NCI-H82 (cell line): Measurements from ENCODE around the gene PREX1.
"Not testable (repeated sequence)": the region's sequence is repeated elsewhere in the genome, so short reads cannot be mapped to it uniquely, and the experiment has no call there.

Source experiments
- DNase-seq: peaks from one replicate; lab custom pipeline; 2025; lab: John Stamatoyannopoulos, UW

Gene PREX1

DNA sequence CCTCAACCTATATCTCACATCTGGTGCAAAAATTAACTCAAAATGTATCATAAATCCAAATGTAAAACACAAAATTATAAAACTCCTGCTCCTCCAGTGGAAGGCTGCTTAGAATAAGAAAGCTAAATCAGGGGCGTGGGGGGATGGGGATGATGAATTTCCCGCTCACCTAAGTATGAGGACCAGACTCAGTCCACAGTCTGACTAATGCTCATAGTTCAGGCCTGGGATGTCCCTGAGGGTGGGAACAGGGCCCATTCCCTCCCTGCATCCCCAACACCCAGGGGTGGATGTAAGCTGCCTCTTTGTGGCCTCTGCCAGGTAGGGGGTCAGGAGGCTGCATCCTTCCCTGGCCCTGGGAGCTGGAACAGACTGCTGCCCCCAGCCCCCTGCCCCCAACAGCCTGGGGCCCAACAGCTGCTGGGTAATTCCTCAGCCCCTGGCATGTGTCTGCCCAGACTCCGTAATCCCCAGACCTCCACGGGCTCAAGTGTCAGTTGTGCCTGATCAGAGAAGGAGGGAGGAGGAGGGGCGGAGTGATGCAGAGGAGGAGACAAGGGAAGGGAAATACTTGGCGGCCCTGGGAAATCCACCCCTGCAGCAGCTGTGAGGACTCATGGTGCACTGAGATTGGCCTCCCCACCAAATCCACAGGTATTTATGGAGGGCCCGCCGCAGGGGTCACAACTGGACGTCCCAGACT is 224.5 kb downstream of the PREX1 start:
- DNase-seq, result peak; percentile 99

GRCh38 chr20:48601798-48602197 is 226.0 kb downstream of the PREX1 start:
- DNase-seq, result no peak

- peak; percentile 32 for DNase-seq
These were observed 227.3 kb downstream of the PREX1 start for GRCh38 chr20:48600470-48600945.

- no peak for DNase-seq
These were observed 227.9 kb downstream of the PREX1 start for GRCh38 chr20:48599748-48600469.

DNA sequence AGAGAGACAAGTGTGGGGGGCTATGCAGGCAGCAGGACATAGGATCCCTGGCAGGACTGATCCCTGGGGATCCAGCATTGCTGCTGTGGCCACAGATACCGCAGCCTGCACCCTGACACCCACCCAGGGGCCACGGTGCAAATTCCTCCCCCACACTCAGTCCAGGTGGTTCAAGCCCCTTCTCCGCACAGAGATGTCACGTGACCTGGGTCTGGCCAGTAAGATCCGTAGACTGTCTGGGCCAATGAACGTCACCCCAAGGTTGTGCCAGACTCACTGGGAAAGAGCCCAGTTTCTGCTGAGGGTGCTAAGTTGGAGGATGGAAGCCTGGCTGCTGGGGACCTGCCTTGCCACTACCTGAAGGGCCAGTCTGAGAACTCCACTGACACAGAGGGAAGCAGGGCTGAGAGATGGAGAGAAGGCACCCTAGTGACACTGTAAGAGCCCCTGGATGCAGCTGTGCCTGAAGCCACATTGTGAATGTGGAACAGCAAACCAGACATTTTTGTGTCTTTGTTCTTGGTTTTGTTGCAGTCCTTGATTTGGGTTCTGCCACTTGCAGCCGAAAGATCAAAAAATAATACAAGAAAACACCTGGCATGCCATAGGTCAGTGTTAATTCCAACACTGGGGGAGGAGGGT is 228.6 kb downstream of the PREX1 start:
- DNase-seq, result no peak

GRCh38 chr20:48598303-48598941 is 229.4 kb downstream of the PREX1 start:
- not testable (repeated sequence) for DNase-seq

DNA sequence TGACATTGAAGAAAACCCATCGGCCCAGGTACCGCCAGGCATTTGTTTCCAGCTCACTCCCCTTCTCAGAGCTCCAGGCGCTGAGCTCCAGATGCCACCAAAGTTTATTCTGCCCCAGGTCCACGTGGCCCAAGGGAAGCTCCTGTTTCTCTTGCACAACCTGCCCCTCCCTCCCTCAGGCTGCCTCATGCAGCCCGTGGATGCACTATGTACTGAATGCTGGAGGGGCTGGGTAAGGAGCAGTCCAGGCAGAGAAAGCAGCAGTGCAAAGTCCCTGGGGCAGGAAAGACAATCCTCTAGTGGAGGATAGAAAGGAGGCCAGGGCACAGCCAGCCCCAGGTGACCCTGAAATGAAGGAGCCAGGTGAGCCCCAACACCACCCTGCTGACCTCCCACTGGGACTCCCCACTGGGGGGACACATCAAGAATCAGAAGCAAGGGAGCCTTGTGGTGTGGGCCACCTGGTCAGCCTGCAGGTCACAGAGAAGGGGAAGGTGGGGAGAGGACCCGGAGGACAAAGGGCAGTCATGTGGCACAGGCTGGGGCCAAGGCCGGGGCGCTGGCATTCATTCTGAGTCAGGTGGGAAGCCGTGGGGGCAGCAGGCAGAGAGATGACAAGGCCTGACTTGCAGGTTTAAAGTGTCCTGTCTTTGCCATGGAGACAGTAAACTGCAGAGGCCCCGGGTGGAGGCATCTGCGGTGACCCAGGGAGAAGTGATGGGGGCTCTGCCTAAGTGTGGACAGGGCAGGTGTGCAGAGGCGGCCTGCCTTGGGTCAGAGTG is 230.1 kb downstream of the PREX1 start:
- peak; percentile 50 for DNase-seq

DNA sequence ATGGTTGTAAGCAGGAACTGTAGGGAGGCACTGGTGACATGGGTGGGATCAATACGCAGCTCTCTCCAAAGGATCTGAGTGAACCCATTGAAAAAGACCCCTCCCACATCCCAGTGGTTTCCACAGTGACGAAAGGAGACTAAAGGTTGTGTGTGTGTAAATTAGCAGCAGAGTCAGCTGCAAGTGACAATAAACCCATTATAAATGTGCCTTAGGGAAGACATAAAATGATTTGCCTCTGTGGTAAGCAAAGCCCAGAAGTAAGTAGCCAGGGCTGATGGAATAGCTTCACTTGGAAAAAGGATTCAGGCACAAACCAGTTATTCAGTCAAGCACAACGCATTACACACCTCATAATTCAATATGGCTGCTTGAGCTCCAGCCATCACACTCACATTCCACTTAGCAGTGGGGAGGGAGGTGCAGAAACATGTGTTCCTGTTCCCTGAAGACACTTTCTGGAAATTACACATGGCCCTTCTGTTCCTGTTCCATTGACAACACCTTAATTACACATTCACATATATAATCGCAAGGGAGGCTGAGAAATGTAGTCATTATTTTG is 231.4 kb downstream of the PREX1 start:
- no peak for DNase-seq

- DNase-seq, result peak; percentile 46
These were observed 232.1 kb downstream of the PREX1 start for GRCh38 chr20:48595495-48596333.

DNA sequence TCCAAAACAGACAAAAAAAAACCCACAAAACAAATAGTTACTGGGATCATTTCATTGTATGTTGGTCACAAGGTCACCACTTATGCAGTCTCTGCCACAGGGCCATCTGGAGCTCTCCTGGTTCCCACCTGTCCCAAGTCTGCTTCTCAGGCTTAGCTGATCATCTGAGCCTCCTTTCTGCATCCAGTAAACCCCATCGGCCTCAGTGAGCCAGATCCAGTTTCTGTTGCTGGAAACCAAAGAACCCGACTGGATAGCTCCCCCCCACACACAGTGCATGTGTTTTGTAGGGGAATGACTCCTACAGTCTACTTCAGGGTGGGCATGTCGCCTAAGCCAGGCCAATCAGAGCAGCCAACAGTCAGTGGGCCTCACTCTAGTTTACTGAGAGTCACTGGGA is 233.3 kb downstream of the PREX1 start:
- DNase-seq, result peak; percentile 55

- DNase-seq, result no peak
These were observed 235.5 kb downstream of the PREX1 start for GRCh38 chr20:48592107-48592940.

DNA sequence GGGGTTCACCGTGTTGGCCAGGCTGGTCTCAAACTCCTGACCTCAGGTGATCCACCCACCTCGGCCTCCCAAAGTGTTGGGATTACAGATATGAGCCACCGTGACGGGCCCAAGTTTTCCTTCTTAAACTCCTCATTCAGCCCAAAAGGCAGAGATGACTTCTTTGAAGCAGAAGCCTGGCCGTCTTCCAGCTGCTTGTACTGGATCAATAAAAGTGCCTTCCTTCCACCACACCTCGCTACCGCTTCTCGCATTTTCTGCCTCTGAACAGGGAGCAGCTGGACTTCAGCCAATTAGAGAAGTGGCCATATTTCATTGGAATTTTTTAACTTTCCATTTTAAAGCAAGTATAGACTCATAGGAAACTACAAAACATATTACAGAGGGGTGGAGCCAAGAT is 241.1 kb downstream of the PREX1 start:
- DNase-seq, result no peak

DNA sequence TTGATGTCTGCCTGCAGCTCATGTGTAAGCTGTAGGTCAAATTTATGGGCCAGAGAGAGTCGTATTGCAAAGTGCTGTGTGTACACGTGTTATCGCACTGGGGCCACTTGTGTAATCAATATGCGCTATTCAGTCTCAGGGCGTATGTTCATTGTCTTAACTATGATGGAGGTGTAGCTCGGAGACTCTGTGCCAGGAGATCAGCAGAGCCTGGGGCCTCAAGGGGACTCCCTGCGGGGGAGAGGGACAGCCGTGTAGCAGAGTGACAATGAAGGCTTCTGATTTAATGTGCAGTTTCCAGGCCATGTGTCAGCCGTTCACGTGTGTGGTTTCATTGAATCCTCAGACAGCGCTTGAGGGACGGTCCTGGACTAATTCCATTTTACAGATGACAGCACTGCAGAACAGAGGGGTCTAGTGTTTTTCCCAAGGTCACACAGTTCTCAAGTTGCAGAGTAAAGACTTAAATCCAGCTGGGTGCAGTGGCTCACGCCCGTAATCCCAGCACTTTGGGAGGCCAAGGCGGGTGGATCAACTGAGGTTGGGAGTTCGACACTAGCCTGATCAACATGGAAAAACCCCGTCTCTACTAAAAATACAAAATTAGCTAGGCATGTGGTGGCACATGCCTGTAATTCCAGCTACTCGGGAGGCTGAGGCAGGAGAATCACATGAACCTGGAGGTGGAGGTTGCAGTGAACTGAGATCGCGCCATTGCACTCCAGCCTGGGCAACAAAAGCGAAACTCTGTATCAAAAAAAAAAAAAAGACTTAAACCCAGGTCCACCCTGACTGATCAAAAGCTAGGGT is 242.5 kb downstream of the PREX1 start:
- DNase-seq, result no peak

- DNase-seq, result no peak
These were observed 243.3 kb downstream of the PREX1 start for GRCh38 chr20:48584391-48585060.

GRCh38 chr20:48583801-48584200 is 244.0 kb downstream of the PREX1 start:
- DNase-seq, result no peak

GRCh38 chr20:48583171-48583570 is 244.6 kb downstream of the PREX1 start:
- DNase-seq, result no peak

DNA sequence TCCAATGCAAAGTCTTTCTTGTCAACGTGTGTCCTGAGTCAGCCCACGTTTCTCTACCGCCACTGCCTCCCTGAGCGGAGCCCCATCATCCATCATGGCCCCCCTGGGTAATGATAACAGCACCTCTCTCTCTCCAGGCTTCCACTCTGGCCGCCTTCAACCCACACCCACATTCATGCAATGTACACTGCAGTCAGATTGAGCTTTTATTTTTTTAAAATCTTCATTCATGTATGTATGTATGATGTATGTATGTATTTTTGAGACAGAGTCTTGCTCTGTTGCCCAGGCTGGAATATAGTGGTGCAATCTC is 245.2 kb downstream of the PREX1 start:
- DNase-seq, result no peak

DNA sequence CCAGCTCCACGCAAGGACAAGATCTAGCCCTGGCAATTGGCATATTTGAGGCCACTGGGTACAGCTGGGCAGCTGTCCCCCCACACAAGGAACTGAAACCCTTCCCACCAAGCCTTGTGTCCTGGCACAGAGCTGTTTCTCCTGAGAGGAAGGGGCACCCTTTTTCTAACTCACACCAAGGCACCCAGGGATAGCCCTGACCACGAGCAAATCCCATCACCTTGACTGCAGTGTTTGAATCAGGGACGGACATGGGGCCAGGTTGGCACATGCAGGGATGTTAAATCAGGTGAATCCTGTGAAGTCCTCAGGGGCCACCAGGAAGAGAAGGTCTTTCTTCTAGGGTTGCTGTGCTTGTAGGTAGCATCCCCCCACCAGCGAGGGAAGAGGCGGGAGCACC is 246.6 kb downstream of the PREX1 start:
- DNase-seq, result no peak
